ENCODE measurements around the gene ADGRB2.

Gene ADGRB2

DNA sequence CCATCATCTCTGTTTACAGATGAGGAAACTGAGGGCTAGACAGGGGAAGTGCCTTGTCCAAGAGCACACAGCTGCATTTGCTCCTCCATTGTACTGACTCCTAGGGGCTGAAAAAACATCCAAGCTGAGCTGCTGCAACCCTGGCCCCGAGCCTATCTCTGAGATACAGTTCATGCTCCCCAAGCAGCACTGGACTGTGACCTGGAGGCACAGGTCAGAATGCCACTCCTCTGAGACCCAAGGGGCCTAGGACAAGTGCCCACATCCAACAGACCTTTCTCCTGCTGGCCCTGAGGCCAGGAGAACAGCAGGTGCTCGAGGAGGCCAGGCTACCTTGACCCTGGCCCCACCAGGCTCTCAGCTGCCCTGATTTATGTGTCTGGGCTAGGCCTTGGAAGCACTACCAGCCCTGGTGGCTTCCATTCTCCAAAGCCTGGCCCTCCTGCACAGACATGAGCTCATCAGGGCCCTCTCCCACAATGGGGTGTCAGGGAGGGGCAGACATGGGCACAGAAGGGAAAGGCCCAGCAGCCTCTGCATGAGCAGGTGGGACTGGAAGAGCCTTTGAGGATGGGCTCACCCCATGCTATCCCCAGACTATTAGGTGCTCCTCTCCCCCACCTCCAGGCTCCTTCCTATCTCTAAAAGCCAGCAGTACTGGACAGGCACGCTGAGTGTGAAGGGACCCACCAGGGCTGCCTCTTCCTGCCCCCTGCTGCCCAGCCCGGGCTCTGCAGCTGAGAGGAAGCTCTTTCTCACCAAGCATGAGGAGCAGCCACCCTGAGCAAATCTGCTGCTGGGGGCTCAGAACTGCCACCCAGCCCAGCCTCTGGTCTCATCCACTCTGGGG lies 18.8 kb downstream of the ADGRB2 start:
- DNase-seq, result peak; percentile 68

DNA sequence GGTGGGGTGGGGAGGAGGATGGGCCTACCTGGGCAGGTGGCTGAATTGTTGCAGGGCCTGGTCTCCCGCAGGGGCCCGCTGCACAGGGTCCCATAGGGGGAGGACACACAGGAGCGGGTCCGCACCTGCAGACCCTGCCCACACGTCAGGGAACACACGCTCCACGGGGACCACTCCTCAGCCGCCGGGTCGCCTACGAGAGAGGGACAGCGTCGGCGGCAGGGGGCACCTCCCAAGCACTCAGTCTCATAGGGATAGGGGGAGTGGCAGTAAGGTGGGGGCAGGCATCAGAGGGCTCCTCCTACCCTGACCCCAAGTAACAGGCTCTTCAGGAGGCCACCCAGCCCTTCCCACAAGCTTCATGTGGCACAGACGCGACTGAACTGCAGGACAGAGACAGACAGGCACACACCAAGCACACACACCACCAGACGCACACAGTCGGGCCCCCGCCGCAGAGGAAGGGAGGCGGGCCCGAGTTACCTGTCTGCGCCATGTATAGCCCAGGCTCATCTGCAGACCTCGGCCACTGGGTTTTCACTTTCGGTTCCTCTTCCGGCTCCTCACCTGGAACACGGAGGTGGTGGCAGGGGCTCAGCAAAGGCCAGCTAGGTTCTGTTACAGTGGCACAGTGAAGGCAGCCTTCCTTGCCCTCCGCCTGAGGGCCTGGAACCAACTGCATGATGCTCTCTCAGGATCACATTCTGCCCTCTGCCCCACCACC lies 19.8 kb downstream of the ADGRB2 start:
- no peak for DNase-seq

DNA sequence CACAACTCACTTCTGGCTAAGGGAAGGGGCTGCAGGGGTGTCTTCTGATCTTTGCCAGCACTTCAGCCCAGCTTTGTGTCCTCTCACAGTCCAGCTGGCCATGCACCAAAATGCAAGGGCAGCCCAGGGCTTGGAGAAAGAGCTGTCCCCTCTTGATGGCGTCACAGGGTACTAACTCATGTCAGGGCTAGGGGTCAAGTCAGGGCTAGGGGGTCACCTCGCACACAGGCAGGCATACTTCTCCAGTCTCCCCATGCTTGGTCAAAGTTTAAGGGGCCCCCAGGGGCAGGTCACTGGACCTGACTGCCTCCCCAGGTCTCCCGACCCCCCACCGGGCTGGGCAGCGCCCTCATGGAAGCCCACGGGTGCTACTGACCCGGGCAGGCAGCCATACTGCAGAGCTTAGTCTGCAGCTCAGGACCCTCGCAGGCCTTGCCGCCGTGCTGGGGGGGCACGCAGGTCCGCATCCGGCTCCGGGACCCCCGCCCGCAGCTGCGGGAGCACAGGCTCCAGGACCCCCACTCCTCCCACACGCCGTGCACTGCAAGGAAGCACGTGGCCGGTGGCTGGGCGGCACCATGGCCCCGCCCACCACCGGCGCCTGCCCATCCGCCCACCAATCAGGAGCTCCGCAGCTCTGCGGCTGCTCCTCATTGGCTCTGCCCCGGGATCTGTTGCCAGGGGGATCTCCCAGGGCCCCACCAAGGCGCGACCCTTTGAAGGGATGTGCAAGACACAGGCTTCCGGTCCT lies 21.5 kb downstream of the ADGRB2 start:
- no peak for DNase-seq

DNA sequence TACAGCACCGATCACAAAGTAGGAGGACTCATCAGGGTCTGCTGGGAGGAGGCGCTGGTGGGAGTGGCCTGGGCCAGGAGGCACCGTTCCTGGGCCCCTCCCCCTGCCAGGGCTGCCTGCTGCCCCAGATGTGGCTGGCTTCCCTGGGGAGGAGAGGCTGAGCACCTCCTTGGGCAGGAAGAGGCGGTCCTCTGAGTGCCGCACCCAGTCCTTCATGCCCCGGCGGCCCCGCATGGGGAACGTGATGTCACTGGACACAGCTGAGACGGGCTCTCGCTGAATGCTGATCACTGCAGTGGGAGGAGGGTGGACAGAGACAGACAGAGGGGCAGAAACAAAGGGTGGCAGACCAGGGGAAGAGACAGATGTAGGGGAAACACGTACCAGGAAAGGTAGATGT lies 24.8 kb downstream of the ADGRB2 start:
- peak; percentile 13 for DNase-seq

DNA sequence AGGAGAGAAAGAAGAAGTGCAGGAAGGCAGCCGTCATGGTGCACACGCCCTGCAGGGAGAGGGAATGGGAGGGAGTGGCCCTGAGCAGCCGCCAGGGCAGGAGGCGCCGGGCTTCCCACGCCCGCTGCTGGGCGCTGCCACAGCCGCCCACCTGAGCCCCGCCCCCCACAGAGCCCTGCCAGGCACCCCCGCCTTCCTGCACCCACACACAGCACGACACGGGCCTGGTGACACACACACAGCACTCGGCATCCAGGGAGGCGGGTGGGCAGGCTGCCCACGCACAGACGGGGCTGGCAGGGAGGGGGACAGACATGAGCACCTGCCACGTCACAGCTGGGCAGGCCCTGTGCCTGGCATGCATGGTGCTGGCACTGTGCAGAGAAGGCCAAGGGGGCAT lies 27.5 kb downstream of the ADGRB2 start:
- DNase-seq, result no peak

DNA sequence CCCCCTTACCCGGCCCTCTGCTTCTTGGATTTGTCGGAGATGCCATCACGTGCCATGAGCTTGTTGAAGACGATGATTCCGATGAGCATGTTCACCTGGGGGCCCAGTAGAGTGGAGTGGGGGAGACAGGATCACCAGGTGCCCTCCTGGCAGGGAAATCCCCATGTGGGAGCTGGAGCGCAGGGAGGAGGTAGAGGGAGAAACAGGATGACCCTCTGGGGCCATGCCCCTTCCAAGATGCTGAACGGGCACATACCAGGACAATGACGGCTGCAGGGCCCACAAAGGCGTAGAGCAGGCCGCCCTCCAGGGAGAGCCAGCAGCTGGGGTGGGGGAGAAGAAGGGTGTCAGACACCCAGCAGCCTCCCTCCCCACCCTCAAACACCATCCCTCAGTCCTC lies 28.6 kb downstream of the ADGRB2 start:
- no peak for DNase-seq

DNA sequence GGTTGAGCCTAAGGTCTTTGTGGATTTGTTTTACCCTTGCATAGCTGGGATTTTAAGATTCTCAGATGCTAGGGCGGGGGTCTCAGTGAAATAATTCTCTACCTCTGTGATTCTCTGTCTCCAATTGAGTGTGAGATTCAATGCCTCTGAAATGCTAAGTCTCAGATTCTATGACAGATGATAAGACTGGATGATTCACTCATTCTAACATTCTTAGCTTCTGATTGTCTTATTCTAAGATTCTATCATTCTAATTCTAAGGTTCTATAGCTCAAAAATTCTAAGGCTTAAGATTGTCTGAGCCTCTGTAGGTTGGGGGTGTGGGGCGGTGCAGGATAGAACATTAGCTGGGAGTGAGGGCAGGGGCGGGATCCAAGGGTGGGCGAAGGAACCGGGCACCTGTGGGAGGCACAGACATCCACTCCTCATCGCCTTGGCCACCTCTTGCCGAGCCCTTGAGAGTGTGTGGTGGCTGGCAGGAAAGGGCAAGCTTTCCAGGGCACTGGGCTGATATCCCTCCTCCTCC lies 29.5 kb downstream of the ADGRB2 start:
- DNase-seq, result no peak

DNA sequence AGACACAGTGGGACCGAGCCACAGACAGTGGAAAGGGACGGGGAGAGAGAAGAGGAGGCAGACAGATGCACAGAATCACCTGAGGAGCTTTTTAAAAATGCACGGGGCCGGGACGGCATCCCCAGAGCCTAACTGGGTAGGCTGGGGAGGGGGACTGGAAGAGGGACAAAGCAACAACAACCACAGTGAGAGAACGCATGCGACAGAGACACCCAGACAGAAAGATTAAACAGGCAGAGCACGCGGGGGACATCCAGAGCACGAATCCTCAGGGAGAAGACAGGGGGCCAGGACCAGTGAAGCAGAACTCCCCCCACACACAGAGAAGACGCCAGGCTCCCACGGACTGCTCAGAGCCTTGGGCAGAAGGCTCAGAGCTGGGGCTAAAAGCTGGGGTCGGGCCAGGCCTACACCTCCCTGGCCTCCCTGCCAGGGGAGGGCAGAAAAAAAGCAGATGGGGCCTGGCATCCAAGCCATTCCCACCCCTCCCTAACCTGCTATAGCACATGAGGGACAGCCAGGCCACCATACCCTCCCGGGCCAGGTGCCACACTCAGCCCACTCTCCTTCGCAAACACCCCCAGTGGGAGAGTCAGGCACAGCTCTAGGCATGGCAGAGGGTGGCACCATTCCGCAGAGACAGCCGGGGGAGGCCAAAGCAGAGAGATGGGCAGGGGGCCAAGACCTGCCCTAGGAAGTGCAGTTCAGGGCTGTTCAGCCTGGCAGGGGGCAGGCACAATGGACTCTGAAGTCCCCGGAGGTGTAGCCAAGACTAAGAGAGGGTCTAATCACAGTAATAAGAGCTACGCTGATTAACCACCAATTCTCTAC lies 30.5 kb downstream of the ADGRB2 start:
- DNase-seq, result no peak

DNA sequence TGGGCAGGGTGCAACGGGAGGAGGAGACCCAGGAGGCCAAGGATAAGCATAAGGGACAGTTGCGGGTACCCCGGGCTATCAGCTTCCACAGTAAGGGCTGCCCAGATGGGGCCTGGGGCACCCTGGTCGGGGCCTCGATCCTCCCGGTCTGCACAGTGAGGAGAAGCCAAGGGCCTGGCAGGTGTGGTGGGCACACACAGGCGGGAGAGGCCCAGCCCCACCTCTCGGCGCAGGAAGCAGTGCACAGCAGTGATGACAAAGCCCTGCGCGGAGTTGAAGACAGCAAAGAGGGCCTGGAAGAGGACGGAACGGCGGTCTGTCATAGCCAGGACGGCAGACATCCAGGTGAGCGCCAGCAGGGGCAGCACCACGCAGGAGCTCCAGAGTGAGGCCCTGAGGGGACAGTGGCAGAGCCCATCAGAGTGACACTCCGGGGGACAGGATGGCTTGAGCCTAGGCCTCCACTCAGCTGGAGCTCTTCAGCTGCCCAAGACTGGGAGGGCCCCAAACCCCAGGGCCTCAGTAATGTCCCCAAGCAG lies 31.3 kb downstream of the ADGRB2 start:
- no peak for DNase-seq

DNA sequence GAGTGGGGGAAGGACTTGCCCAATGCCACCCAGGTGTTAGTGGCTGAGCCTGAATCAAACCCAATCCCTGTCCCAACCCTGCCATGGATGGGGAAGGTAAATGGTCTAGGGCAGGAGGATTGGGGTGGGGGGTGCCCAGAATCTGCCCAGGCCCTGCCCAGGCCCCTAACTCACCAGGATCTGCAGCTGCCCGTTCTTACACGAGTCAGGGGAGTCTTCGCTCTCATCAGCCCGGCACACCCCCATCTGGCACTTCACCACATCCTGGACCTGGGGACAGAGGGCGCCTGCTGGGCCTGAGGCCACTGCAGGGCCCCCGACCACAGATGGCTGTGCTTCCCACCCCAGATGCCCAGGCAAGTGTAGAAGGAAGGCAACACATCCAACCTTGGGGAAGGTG lies 31.8 kb downstream of the ADGRB2 start:
- no peak for DNase-seq

DNA sequence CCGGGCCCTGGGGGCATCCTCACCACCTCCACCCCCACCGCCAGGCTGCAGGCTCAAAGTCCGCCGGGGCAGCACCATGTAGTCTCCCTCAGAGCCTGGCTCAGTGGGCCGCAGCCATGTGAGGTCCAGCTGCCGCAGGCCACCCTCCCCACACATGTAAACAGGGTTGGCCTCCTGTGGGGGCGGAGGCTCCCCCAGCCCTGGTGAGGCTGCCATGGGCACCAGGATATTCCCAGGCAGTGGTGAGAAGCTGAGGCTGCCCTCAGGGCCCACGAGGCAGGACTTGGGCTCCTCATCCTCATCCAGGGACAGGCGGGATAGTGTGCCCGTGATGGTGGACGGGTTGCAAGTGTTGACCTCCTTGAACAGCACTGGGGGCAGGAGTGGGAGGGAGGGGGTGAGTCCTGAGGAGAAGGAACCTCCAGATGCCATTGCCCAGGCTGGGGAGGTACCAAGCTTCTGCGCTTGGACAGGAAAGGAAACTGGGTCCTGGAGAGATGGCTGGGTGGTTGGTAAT lies 33.0 kb downstream of the ADGRB2 start:
- DNase-seq, result no peak

DNA sequence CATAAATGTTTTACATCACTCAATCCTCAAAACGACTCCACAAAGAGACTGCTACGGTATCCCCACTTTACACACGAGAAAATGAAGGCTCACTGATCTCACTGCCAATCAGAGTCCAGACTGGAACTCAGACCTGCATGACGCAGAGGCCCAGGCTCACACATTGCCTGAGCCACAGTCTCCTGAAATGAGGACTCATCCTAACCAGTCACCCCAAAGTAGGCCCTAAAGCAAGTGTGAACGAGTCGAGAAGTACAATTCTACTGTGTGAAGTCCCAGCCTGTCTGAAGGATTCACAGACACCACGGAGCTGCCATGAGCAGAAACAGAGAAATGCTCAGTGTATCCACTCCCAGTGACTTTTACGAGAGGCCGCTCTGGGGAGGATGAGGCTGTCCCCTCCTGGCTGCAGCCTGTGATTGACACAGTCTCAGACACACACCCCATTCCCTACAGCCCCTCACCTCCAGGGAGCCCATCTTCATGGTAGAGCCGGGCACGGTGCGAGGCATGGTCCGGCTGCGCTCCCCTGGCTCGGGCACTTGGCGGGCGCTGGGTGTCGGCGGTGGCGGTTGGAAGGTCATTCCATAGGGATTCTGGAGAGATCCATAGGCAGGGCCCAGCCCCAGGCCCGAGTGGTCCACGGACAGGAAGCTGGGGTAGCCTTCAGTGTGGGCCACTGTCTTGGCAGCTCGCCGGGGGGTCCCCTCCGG lies 33.6 kb downstream of the ADGRB2 start:
- DNase-seq, result no peak

DNA sequence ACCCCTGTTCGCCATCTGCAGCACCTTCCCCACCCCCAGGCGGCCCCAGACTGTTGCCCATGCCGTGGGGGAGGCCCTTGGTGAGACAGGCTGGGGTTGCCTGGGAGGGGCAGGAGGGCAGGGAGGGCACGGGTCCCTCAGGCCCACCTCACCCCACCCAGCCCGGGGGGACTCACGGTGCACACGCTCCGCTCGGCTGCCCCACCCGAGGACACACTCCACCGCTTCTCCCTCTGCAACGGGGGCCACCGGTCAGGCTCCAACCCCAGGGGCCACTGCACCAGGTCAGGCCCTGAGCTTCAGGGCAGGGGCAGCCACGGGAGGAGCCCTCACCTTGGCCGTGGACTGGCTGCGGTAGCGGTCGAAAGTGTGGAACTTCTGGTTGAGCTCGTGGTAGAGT lies 36.3 kb downstream of the ADGRB2 start:
- DNase-seq, result no peak

DNA sequence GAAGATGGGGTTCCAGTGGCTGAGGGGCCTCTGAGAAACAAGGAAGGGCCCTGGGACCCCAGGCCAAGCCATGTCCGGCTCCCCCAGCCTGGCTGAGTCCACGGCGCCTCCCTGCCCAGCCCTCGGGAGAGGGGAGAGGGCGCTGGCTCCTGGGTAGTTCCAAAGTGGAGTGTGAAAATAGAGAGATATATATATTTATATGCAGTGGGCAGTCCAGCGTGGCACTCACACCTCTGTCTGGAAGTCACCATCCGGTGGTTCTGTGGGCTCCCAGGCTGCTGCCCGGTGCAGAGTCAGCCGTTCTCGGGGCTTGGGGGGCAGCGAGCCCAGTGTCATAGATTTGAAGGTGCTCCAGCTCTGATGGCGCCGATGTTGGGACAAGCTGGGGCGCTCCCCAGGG lies 36.9 kb downstream of the ADGRB2 start:
- no peak for DNase-seq

DNA sequence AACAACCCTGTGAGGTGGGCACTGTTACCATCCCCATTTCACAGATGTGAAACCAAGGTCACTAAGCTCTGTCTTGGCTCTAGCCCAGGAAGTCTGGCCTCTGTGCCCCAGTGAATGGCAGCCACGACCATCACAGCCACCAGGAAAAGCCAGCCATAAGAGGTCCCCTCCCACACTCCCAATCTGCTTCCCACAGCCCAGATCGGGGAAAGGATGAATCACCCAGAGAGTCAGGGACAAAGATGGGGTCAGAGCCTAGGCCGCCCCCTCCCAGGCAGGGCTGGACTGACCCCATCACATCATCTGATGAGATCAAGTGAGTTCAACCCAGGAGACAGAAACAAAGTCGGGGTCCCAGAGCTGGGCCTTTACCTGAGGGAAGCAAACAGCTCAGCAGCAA lies 37.4 kb downstream of the ADGRB2 start:
- no peak for DNase-seq

DNA sequence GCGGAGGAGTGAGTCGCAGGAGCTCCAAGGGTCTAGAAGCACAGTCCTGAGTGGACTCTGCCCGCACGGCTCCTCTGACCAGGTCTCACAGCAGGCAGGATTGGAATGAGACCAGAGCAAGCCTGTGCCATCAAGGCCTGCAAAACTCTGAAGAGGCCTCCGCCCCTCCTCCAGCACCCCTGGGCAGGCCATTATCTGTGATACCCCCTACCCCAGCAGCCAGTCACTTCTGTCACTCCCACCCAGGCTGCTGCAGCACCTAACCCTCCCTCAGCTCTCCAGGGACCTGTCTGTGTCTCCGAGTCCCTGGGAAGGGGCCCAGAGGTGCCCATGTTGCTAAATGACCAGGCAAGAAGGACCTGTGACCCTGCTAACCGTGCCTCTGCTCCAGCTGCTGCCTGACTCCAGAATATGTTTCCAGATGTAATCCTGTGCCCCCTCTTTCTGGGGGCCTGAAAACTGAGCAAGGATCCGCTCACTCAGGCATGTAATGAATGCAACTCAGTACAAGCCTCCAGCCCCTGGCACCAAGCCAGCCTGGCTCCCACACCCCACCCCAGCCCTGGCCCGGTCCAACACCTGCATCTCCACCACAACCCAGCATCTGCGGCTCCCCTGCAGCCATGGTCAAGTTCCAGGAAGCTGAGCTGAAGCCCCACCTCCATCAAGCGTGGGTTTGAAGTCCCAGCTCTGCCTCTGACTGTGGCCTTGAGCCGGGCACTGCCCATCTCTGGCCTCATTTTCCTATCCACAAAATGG lies 38.2 kb downstream of the ADGRB2 start:
- no peak for DNase-seq

DNA sequence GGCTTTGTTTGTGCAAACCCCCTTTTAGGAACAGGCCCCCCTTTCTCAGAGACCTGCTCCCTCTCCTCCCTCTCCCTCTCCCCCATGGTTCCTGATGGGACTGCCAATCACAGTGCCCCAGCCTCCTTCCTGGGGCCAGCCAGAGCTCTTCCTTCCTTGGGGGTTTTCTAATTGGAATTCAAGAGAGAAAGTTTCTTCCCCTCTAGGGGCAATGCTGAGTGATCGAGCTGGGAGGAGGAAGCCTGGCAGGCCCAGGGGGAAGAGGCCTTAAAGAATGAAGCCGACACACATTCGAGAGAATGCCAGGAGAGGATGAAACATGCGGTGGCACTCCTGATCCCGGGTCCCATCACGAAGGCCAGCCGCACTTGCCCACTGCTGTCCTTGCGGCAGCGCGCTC lies 39.0 kb downstream of the ADGRB2 start:
- DNase-seq, result no peak

DNA sequence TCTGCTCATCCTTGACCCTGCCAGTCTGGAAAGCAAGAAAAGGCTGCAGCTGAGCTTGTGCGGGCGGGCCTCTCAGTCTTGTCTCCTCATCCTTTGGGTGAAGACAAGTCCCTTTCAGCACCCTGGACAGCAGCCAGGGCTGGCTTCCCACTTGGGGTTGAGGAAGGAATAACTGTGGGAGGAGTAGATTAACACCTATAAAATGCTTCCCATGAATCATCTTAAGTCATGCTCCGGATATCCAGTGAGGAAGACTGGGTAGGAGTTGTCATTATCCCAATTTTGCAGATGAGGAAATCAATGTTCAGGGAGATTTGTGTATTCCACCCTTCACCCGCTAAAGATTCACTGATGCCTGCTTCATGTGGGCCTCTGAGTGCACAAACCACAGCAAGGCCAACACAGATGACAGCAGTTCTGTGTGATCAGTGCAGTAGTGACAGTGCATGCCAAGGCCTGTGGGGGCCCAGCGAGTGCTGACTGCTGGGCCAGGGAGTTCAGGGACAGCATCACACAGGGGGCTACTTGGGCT lies 40.2 kb downstream of the ADGRB2 start:
- DNase-seq, result peak; percentile 64

DNA sequence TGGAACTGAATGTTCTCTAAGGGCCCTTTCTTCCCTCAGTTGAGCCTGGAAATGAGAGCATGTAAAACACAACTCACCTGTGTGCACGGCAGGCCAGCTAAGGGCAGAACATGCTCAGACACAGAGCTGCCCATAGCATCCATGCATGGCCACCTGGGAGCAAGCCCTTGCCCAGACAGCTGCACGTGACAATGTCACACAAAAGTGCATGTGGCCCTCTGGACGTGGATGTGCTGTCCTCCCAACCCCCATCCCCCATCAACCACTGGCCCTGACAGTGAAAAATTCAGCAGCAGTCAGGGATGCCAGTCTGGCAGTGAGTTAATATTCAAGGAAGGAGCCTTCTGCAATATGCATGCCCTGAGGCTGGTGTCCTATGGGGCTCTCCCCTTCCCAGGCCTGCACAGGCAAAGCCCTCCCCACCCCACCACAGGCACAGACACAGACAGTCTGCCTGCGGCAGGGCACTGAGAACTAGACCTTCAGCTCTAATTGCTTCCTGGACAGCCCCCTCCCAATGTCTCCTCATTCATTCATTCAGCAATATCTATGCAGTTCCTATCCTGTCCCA lies 45.7 kb downstream of the ADGRB2 start:
- DNase-seq, result no peak

DNA sequence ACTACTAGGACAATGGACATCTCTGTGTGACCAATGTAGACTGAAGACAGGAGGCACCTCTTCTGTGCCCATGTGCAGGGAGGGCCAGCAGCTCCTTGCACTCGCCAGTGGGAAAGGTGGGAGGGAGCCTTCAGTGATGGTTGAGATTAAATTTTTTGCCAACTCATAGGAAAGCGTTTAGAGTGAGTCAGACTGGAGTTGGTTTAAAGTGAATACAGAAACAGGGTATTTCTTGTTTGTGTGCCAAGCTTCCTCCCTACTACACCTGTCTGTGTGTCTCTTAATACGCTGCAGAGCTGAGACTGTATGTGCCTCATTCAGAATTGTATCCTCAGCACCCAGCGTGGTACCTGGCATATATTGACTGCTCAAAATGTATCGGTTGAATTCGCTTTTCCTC lies 46.8 kb downstream of the ADGRB2 start:
- no peak for DNase-seq

Measured in hematopoietic multipotent progenitor cell treated with erythropoietin and hydrocortisone succinate and interleukin-3 and kit ligand, for 8 days (in vitro differentiated cells).